K562 (cell line): ENCODE results near the gene PHKA1. TPM values are rescaled to one million over a fixed set of nuclear protein-coding genes. Genes with fewer than 3 reads are reported as not detected.

Source experiments
- ATAC-seq: fragments of 200-7000 bp; cut with Tn5 transposase; 3 replicates; pipeline ENCODE4 v1.9.1; 2020; ENCODE audit warnings: moderate library complexity
- BruUV-seq: library from RNA; stranded (reverse); fragments of 400-500 nt; replicated peaks from 2 replicates; lab custom pipeline; 2021; lab: Mats Ljungman, UMichigan
- CTCF ChIA-PET: fragments of 300-600 bp; formaldehyde crosslinking; extraction: SDS; loops from one replicate; lab custom pipeline; 2021; ENCODE audit warnings: low intra/inter-chr PET ratio; lab: Yijun Ruan, JAX
- POLR2A ChIA-PET: fragments of 300-600, 350-650 bp; sonication (Branson Sonifier 250); formaldehyde crosslinking; extraction: SDS; loops from one replicate; lab custom pipeline; 2021; ENCODE audit warnings: antibody characterized with exemption, inconsistent platforms; lab: Yijun Ruan, JAX
- DNase-seq, 4 experiments: peaks; one replicate each; pipeline versions ENCODE4 v3.0.0 to v3.0.0-alpha.2; 2011 to 2018; ENCODE audit warnings: low spot score in 3 of 4, mixed read lengths in 3 of 4; ENCODE audit errors: extremely low read depth in 1 of 4
- FAIRE-seq: peaks from 2 replicates; lab custom pipeline; 2011; peaks lifted over from hg19 to GRCh38; lab: Jason Lieb, UNC
- H2AFZ ChIP-seq: 2 replicates; pipeline ENCODE4 v1.6.0; 2011; ENCODE audit warnings: low read depth, low read length, control low read depth, inconsistent platforms
- H3K27ac ChIP-seq: fragments of 200-600 bp; 3 replicates; pipeline ENCODE4 v1.8.0; 2011; ENCODE audit warnings: low read depth, mild to moderate bottlenecking, control low read depth, inconsistent platforms, low read length, moderate library complexity, mixed read lengths; ENCODE audit errors: extremely low read depth
- H3K27me3 ChIP-seq, 2 experiments: fragments of 300-600 bp in 1 of 2; 2 replicates in 1 of 2; 3 replicates in 1 of 2; pipeline versions ENCODE4 v1.6.0 to v1.8.0; 2011; ENCODE audit warnings: inconsistent platforms in 2 of 2, low read length in 2 of 2, mild to moderate bottlenecking in 1 of 2, mixed read lengths in 1 of 2, moderate library complexity in 1 of 2; ENCODE audit not compliant: control insufficient read depth in 2 of 2, insufficient read depth in 2 of 2
- H3K36me3 ChIP-seq: fragments of 300-600 bp; 3 replicates; pipeline ENCODE4 v1.8.0; 2011; ENCODE audit warnings: mild to moderate bottlenecking, low read length, inconsistent platforms; ENCODE audit not compliant: control insufficient read depth, insufficient read depth
- H3K4me1 ChIP-seq, 2 experiments: fragments of 200-600 bp in 1 of 2; replicated peaks in 1 of 2; 2 replicates in 1 of 2; 3 replicates in 1 of 2; pipeline versions ENCODE4 v1.5.1 to v1.8.0; 2011; ENCODE audit warnings: inconsistent platforms in 2 of 2, low read length in 2 of 2, mild to moderate bottlenecking in 1 of 2, mixed read lengths in 1 of 2, moderate library complexity in 1 of 2; ENCODE audit not compliant: control insufficient read depth in 2 of 2, insufficient read depth in 2 of 2
- H3K4me2 ChIP-seq: 2 replicates; pipeline ENCODE4 v1.6.1; 2011; ENCODE audit warnings: low read length, control low read depth, inconsistent platforms, mixed read lengths; ENCODE audit not compliant: insufficient read depth
- H3K4me3 ChIP-seq: fragments of 200-600 bp; sonication (generic), shearing (Covaris generic); 2 replicates; pipeline ENCODE4 v1.5.1; 2016; ENCODE audit warnings: control low read depth, inconsistent platforms
- H3K79me2 ChIP-seq: fragments of 200-600 bp; 3 replicates; pipeline ENCODE4 v1.8.0; 2011; ENCODE audit warnings: low read length, inconsistent platforms; ENCODE audit not compliant: control insufficient read depth, insufficient read depth
- H3K9ac ChIP-seq, 2 experiments: 2 replicates each; pipeline versions ENCODE4 v1.6.0 to v1.6.1; 2011; ENCODE audit warnings: low read depth in 2 of 2, low read length in 2 of 2, control low read depth in 1 of 2, inconsistent platforms in 1 of 2, mild to moderate bottlenecking in 1 of 2, mixed read lengths in 1 of 2; ENCODE audit not compliant: insufficient read depth in 1 of 2
- H3K9me1 ChIP-seq: one replicate; pipeline ENCODE4 v1.6.0; 2011; ENCODE audit warnings: inconsistent platforms, mild to moderate bottlenecking, low read length, moderate library complexity; ENCODE audit not compliant: control insufficient read depth, insufficient read depth
- H3K9me3 ChIP-seq: replicated peaks from 2 replicates; pipeline ENCODE4 v1.5.1; 2011; ENCODE audit warnings: low read depth, low read length, inconsistent platforms; ENCODE audit not compliant: control insufficient read depth, insufficient read depth
- H4K20me1 ChIP-seq: replicated peaks from 2 replicates; pipeline ENCODE4 v1.6.1; 2011; ENCODE audit warnings: low read length, inconsistent platforms, mixed read lengths; ENCODE audit not compliant: control insufficient read depth, insufficient read depth
- BCOR ChIP-seq: fragments of 450-650 bp; IDR thresholded peaks from 2 replicates; pipeline ENCODE4 v1.6.1; 2016
- CBX1 ChIP-seq: sonication (generic); IDR thresholded peaks from 2 replicates; pipeline ENCODE4 v1.6.1; 2016; ENCODE audit warnings: antibody characterized with exemption, low read depth, mild to moderate bottlenecking
- CHCHD3 ChIP-seq: fragments of 250-450 bp; sonication (Bioruptor Pico); IDR thresholded peaks from 2 replicates; pipeline ENCODE4 v2.1.2; 2022; ENCODE audit warnings: mild to moderate bottlenecking
- GABPB1 ChIP-seq: sonication (generic); formaldehyde crosslinking; IDR thresholded peaks from 2 replicates; pipeline ENCODE4 v1.8.0; 2022; ENCODE audit warnings: mild to moderate bottlenecking, missing genetic modification reagents
- GATAD2B ChIP-seq: fragments of 450-650 bp; IDR thresholded peaks from 2 replicates; pipeline ENCODE4 v1.6.1; 2017; ENCODE audit warnings: mild to moderate bottlenecking, borderline replicate concordance
- GTF3C2 ChIP-seq: IDR thresholded peaks from 3 replicates; pipeline ENCODE4 v1.6.1; 2011; ENCODE audit warnings: borderline replicate concordance, mild to moderate bottlenecking, moderate library complexity; ENCODE audit not compliant: insufficient read length; ENCODE audit errors: extremely low read depth
- KAT8 ChIP-seq: fragments of 450-650 bp; IDR thresholded peaks from 2 replicates; pipeline ENCODE4 v1.6.1; 2016; ENCODE audit warnings: low read depth, mild to moderate bottlenecking
- MCM3 ChIP-seq: fragments of 450-650 bp; IDR thresholded peaks from 2 replicates; pipeline ENCODE4 v1.6.1; 2016
- MYBL2 ChIP-seq, 2 experiments: fragments of 450-650 bp in 1 of 2; sonication (generic) in 1 of 2; formaldehyde crosslinking in 1 of 2; IDR thresholded peaks; 2 replicates each; pipeline versions ENCODE4 v1.6.1 to v1.8.1; 2017 to 2022; ENCODE audit warnings: borderline replicate concordance in 1 of 2, inconsistent platforms in 1 of 2, low read depth in 1 of 2, mild to moderate bottlenecking in 1 of 2, missing genetic modification reagents in 1 of 2, moderate library complexity in 1 of 2
- NR0B1 ChIP-seq: fragments of 450-650 bp; IDR thresholded peaks from one replicate; pipeline ENCODE4 v1.6.1; 2018; ENCODE audit warnings: mild to moderate bottlenecking, moderate library complexity; ENCODE audit not compliant: partially characterized antibody
- POLR2B ChIP-seq: fragments of 450-650 bp; IDR thresholded peaks from 2 replicates; pipeline ENCODE4 v1.6.1; 2018; ENCODE audit warnings: low read depth; ENCODE audit not compliant: partially characterized antibody
- RB1 ChIP-seq: fragments of 450-650 bp; IDR thresholded peaks from 2 replicates; pipeline ENCODE4 v1.6.1; 2017; ENCODE audit warnings: low read depth, mild to moderate bottlenecking
- STAT6 ChIP-seq: sonication (generic); formaldehyde crosslinking; IDR thresholded peaks from 2 replicates; pipeline ENCODE4 v1.8.1; 2023; ENCODE audit warnings: mild to moderate bottlenecking, missing genetic modification reagents
- TRIM24 ChIP-seq, 2 experiments: fragments of 450-650 bp; IDR thresholded peaks; 2 replicates each; pipeline ENCODE4 v1.6.1; 2016
- XRCC4 ChIP-seq: IDR thresholded peaks from one replicate; pipeline ENCODE4 v1.6.1; 2011; ENCODE audit not compliant: insufficient read depth, insufficient read length; ENCODE audit errors: extremely low read depth
- ZNF12 ChIP-seq: sonication (generic); formaldehyde crosslinking; IDR thresholded peaks from 2 replicates; pipeline ENCODE4 v1.4.0; 2020; ENCODE audit warnings: mild to moderate bottlenecking, missing genetic modification reagents
- WGBS: fragments of 100-300 bp; shearing (Covaris generic); methylation state at CpG from one replicate; pipeline ENCODE4 v1.1.6; 2016; ENCODE audit warnings: low coverage, mixed read lengths; ENCODE audit not compliant: insufficient coverage; ENCODE audit errors: missing lambda C conversion rate; 5-methylcytosine and 5-hydroxymethylcytosine counted together
- in situ Hi-C: fragments of 300-500 bp; cut with MboI; formaldehyde crosslinking; loops from 4 replicates; pipeline ENCODE4 v1.15.0; 2018; ENCODE audit warnings: inconsistent platforms, mixed read lengths
- intact Hi-C: fragments of 100-400 bp; cut with micrococcal nuclease; formaldehyde crosslinking; loops from 2 replicates; pipeline ENCODE4 v1.14.2; 2022
- polyA plus RNA-seq, 8 experiments: library from polyadenylated mRNA; depleted of rRNA in 4 of 8; stranded (reverse) in 5 of 8; unstranded in 3 of 8; fragments of >200 nt; fragmentation: Nextera tagmentation in 2 of 8; fragmentation: Illumina TruSeq in 1 of 8; extraction: Ambion mirVana in 2 of 8; extraction: Trizol in 1 of 8; gene quantifications; 2 replicates each; pipeline versions ENCODE4 v1.2.1 to v1.2.3, GENCODE V29; 2011 to 2014; ENCODE audit warnings: inconsistent platforms in 1 of 8, missing spikeins in 1 of 8
- total RNA-seq, 7 experiments: library from RNA; depleted of rRNA in 6 of 7; stranded (reverse); fragments of >200 nt in 6 of 7; fragmentation: Illumina TruSeq in 2 of 7; extraction: Trizol in 2 of 7; gene quantifications; 2 replicates each; pipeline versions ENCODE4 v1.2.1 to v1.2.3, GENCODE V29; 2011 to 2021; ENCODE audit warnings: low replicate concordance in 1 of 7
- TF ChIP-seq, protein P1 (sequence below): sonication (generic); formaldehyde crosslinking; IDR thresholded peaks from 2 replicates; pipeline ENCODE4 v1.8.0; 2022; ENCODE audit warnings: mild to moderate bottlenecking, missing genetic modification reagents

The PHKA1 gene
- total and polyA plus RNA-seq, 9 of the 15 experiments (the other 6 are each of a cell fraction or from before 2014, with no cell fraction given), result 2.4 to 9.6 (median 5.8) TPM

DNA sequence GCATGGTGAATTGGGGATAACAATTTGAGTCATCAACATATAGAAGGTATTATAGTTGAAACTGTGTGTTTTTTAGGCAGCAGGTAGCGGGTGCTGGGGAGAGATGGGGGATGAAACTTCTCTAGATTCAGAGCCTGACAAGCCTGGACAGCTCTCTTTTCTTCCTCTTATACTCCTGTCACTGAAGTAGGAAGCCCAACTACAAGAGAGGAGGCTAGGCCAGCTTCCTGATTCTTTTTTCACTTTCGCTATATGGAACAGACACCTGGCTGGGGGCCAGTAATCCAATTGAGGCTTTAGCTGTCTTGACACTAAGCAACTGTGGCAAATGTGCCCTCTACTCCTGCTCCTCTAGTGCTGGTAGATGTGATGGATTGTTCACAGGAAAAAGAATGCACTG, 69.2 kb downstream of the PHKA1 start:
- H3K4me1 ChIP-seq, result no peaks in the 10 kb centered on the region
- no peak overlapping the region for H3K9ac ChIP-seq
- DNase-seq, result no peak
- no peaks in the 10 kb centered on the region for H3K79me2 ChIP-seq
- in situ Hi-C loops (no loop called here), intact Hi-C loops (no loop called here)
- 50% methylated on average over 1 of the region's 2 CpGs for WGBS
- H3K27ac ChIP-seq, result no peak overlapping the region
- CTCF ChIA-PET, result no interaction called here
- no peak overlapping the region for H3K4me2 ChIP-seq
- H3K27me3 ChIP-seq, result no peaks in the 10 kb centered on the region
- H3K4me3 ChIP-seq, result no peak overlapping the region
- POLR2A ChIA-PET, result interaction anchor here (0.7 kb wide), 1 partner anchor 11 kb away, joined by 4 read pairs; no protein-coding TSS in a partner anchor
- H3K9me1 ChIP-seq, result no peaks in the 10 kb centered on the region
- BruUV-seq, result no TSS peak
- no peak overlapping the region for H2AFZ ChIP-seq
- H4K20me1 ChIP-seq, result no peaks in the 10 kb centered on the region
- H3K9me3 ChIP-seq, result no peaks in the 10 kb centered on the region
- 0 out of 3 replicates have a peak, but pooled peaks cover 2% of the 10 kb centered on the region for H3K36me3 ChIP-seq
- FAIRE-seq, result no peak
- ATAC-seq, result no peak
- no peak for TF ChIP-seq XRCC4
- TF ChIP-seq RB1, result no peak
- TF ChIP-seq GTF3C2, result no peak
- no peak for TF ChIP-seq GABPB1 (CRISPR knock-in tag)
- no peak for TF ChIP-seq CHCHD3
- TF ChIP-seq CBX1, result no peak
- TF ChIP-seq KAT8, result no peak
- no peak for TF ChIP-seq STAT6 (CRISPR knock-in tag)
- TF ChIP-seq GATAD2B, result no peak
- TF ChIP-seq MCM3, result no peak
- TF ChIP-seq POLR2B, result no peak
- TF ChIP-seq TRIM24 (IDR thresholded peaks at IDR 0.05), result no peak
- TF ChIP-seq MYBL2 (IDR thresholded peaks at IDR 0.05; ENCODE audit: low read depth), result no peak
- TF ChIP-seq MYBL2 (CRISPR knock-in tag; IDR thresholded peaks at IDR 0.05; ENCODE audit: borderline replicate concordance), result no peak
- TF ChIP-seq, protein P1, sequence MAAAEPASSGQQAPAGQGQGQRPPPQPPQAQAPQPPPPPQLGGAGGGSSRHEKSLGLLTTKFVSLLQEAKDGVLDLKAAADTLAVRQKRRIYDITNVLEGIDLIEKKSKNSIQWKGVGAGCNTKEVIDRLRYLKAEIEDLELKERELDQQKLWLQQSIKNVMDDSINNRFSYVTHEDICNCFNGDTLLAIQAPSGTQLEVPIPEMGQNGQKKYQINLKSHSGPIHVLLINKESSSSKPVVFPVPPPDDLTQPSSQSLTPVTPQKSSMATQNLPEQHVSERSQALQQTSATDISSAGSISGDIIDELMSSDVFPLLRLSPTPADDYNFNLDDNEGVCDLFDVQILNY, result no peak
- no peak for TF ChIP-seq NR0B1
- TF ChIP-seq BCOR, result no peak
- TF ChIP-seq ZNF12, result no peak
